Measurements from ENCODE around the gene ATP1A3. TPM values are rescaled to one million over a fixed set of nuclear protein-coding genes. Genes with fewer than 3 reads are reported as not detected.

Gene ATP1A3
- polyA plus RNA-seq, 6 donors from 2014 or later, result 0.29 to 1.1 (median 0.45) TPM; not detected in 1

Other genes starting within 250 kb of the ATP1A3 start
- gene CEACAM6, start 238.7 kb downstream of the ATP1A3 start, polyA plus RNA-seq (ENCODE audit: low read depth in 6 of 6), result not detected
- gene CEACAM3, start 197.6 kb downstream of the ATP1A3 start, polyA plus RNA-seq (ENCODE audit: low read depth in 6 of 6), result not detected
- not detected for gene LYPD4, start 149.5 kb downstream of the ATP1A3 start, polyA plus RNA-seq (ENCODE audit: low read depth in 6 of 6)
- gene DMRTC2, start 149.2 kb downstream of the ATP1A3 start, polyA plus RNA-seq (ENCODE audit: low read depth in 6 of 6), result not detected
- gene RPS19, start 134.0 kb downstream of the ATP1A3 start, polyA plus RNA-seq (ENCODE audit: low read depth in 6 of 6), result 1,000 to 10,000 TPM; 4,276 to 8,441 (median 6,198) TPM
- 1,000 to 10,000 TPM; 3,426 to 4,601 (median 4,008) TPM for gene CD79A, start 117.0 kb downstream of the ATP1A3 start, polyA plus RNA-seq (ENCODE audit: low read depth in 6 of 6)
- gene ARHGEF1, start 111.0 kb downstream of the ATP1A3 start, polyA plus RNA-seq (ENCODE audit: low read depth in 6 of 6), result 100 to 1,000 TPM; 110 to 220 (median 122) TPM
- gene ERFL, start 65.8 kb downstream of the ATP1A3 start, polyA plus RNA-seq (ENCODE audit: low read depth in 6 of 6), result not detected
- 100 to 1,000 TPM; 218 to 268 (median 245) TPM for gene RABAC1, start 34.9 kb downstream of the ATP1A3 start, polyA plus RNA-seq (ENCODE audit: low read depth in 6 of 6)
- not detected for gene GRIK5, start 76.0 kb upstream of the ATP1A3 start, polyA plus RNA-seq (ENCODE audit: low read depth in 6 of 6)
- gene ZNF574, start 81.9 kb upstream of the ATP1A3 start, polyA plus RNA-seq (ENCODE audit: low read depth in 6 of 6), result 10 to 100 TPM in 5 of 6 donors, 1 to 10 TPM in 1; 6.0 to 27.0 (median 12.2) TPM
- gene POU2F2, start 138.2 kb upstream of the ATP1A3 start, polyA plus RNA-seq (ENCODE audit: low read depth in 6 of 6), result 10 to 100 TPM; 16.5 to 96.9 (median 24.0) TPM
- gene DEDD2, start 223.4 kb upstream of the ATP1A3 start, polyA plus RNA-seq (ENCODE audit: low read depth in 6 of 6), result 100 to 1,000 TPM; 127 to 150 (median 140) TPM
- 1 to 10 TPM in 5 of 6 donors, not detected in 1; 4.0 to 8.6 (median 5.1) TPM for gene ZNF526, start 226.1 kb upstream of the ATP1A3 start, polyA plus RNA-seq (ENCODE audit: low read depth in 6 of 6)
- gene GSK3A, start 248.4 kb upstream of the ATP1A3 start, polyA plus RNA-seq (ENCODE audit: low read depth in 6 of 6), result 10 to 100 TPM; 11.7 to 30.9 (median 18.3) TPM